NCI-H510A treated with DMSO at 0.1 percent for 48 hours (cell line): Measurements from ENCODE around the gene GUCY1A1.

ENCODE experiments used
- DNase-seq: peaks from one replicate; lab custom pipeline; 2025; lab: John Stamatoyannopoulos, UW

The GUCY1A1 gene

GRCh38 chr4:155780775-155781174, 114.1 kb downstream of the GUCY1A1 start:
- no peak for DNase-seq

- no peak for DNase-seq
Measured at GRCh38 chr4:155781249-155781831, 114.7 kb downstream of the GUCY1A1 start.
